Lower leg skin (tissue), 4 donors: ENCODE measurements around the gene TTC7B. TPM values are rescaled to one million over a fixed set of nuclear protein-coding genes. Genes with fewer than 3 reads are reported as not detected.

Experiments
- DNase-seq, 2 donors: peaks; one replicate each; pipeline ENCODE4 v3.0.0-alpha.2; 2019; ENCODE audit warnings: low spot score in 2 of 2
- H3K4me3 ChIP-seq: fragments of 200-600 bp; sonication (generic); 2 replicates; pipeline ENCODE4 v1.5.1; 2017; ENCODE audit warnings: mild to moderate bottlenecking, low read depth; ENCODE audit not compliant: poor library complexity, severe bottlenecking
- POLR2A ChIP-seq, 2 donors: fragments of 450-650 bp; IDR thresholded peaks; one replicate each; pipeline ENCODE4 v1.6.1; 2016 to 2017; ENCODE audit warnings: antibody characterized with exemption in 2 of 2, mild to moderate bottlenecking in 1 of 2, moderate library complexity in 1 of 2
- WGBS, 2 donors: methylation state at CpG; one replicate each; pipeline ENCODE4 v1.1.5; 2018; 5-methylcytosine and 5-hydroxymethylcytosine counted together
- intact Hi-C: fragments of 100-400 bp; cut with DNase I; formaldehyde crosslinking; loops from one replicate; pipeline ENCODE4 v1.15.0; 2023; ENCODE audit warnings: low total_unique reads
- total RNA-seq, 4 donors: library from RNA; depleted of rRNA; stranded (reverse); fragments of >200 nt; gene quantifications; one replicate each; pipeline ENCODE4 v1.1.0, GENCODE V29; 2016
- TF ChIP-seq, protein P1 (sequence below), 3 donors: fragments of 450-650 bp; IDR thresholded peaks; one replicate each; pipeline ENCODE4 v1.5.1; 2016; ENCODE audit warnings: antibody characterized with exemption in 3 of 3, mild to moderate bottlenecking in 3 of 3, moderate library complexity in 2 of 3

TTC7B gene
- total RNA-seq, 4 donors from 2014 or later, result 10.3 to 28.7 (median 20.2) TPM

DNA sequence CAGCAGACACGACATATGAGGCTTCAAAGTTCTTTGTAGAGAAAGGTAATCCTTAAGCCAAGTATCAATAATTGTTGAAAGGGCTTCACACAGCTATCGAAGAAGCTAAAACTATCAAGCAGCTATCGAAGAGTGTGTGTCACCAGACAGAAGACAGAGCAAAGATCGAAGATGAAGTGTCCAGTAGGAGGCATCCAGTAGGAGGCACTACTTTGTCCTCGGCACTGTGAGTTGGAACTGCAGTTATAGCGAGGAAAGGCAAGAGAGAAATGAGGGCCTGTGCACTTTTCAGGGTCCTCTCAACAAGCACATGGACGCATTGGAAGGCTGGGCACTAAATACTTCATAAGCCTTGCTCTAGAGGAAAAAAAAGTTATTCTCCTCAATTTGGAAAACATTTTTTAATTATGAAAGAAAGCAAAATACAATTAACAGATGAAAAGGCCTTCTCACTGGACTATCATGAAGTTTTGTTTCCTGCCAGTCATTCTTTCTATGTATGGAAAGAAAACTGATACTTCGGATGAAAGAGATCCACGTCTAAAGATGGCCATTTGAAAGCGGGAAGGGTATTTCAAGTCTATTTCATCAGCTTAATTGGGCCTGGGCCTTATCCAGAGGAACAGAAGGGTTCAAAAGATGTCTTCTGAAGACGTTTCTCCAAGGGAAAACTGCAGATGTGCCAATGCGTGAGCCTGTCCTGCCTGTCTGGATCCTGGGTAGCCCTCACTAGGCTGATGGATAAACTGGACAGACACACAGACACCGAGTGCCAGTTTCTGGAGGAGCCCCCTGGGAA, 244.9 kb downstream of the TTC7B start:
- no peak overlapping the region for H3K4me3 ChIP-seq
- DNase-seq, result no peak
- intact Hi-C loops, result no loop called here
- WGBS, 2 donors, result 91 to 92% methylated on average over 13 of the region's 13 CpGs
- TF ChIP-seq, protein P1, sequence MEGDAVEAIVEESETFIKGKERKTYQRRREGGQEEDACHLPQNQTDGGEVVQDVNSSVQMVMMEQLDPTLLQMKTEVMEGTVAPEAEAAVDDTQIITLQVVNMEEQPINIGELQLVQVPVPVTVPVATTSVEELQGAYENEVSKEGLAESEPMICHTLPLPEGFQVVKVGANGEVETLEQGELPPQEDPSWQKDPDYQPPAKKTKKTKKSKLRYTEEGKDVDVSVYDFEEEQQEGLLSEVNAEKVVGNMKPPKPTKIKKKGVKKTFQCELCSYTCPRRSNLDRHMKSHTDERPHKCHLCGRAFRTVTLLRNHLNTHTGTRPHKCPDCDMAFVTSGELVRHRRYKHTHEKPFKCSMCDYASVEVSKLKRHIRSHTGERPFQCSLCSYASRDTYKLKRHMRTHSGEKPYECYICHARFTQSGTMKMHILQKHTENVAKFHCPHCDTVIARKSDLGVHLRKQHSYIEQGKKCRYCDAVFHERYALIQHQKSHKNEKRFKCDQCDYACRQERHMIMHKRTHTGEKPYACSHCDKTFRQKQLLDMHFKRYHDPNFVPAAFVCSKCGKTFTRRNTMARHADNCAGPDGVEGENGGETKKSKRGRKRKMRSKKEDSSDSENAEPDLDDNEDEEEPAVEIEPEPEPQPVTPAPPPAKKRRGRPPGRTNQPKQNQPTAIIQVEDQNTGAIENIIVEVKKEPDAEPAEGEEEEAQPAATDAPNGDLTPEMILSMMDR (IDR thresholded peaks at IDR 0.05), result no peak
- TF ChIP-seq POLR2A (IDR thresholded peaks at IDR 0.05), result no peak

DNA sequence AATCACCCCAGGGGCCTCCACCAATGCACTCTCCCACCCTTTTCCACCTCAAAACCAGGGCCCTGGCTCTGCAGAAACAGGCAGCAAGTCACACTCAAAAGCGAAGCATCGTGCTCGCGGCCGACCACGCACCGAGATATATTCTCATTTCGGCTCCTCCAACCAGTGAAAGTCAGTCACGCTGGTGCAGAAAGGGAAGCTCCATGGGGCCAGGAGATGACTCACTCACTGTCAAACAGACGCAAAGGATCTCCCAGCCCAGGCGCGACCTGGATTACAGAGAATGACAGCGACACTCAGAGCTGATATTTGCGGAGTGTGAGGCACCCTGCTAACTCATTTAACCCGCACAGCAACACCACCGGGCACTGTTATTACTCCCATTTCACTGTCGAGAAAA, 245.8 kb downstream of the TTC7B start:
- no peak for DNase-seq
- TF ChIP-seq, protein P1 (IDR thresholded peaks at IDR 0.05), result no peak
- no peak for TF ChIP-seq POLR2A (IDR thresholded peaks at IDR 0.05)
- intact Hi-C loops, result no loop called here
- 91 to 95% methylated on average over 17 of the region's 17 CpGs for WGBS, 2 donors
- no peak overlapping the region for H3K4me3 ChIP-seq

DNA sequence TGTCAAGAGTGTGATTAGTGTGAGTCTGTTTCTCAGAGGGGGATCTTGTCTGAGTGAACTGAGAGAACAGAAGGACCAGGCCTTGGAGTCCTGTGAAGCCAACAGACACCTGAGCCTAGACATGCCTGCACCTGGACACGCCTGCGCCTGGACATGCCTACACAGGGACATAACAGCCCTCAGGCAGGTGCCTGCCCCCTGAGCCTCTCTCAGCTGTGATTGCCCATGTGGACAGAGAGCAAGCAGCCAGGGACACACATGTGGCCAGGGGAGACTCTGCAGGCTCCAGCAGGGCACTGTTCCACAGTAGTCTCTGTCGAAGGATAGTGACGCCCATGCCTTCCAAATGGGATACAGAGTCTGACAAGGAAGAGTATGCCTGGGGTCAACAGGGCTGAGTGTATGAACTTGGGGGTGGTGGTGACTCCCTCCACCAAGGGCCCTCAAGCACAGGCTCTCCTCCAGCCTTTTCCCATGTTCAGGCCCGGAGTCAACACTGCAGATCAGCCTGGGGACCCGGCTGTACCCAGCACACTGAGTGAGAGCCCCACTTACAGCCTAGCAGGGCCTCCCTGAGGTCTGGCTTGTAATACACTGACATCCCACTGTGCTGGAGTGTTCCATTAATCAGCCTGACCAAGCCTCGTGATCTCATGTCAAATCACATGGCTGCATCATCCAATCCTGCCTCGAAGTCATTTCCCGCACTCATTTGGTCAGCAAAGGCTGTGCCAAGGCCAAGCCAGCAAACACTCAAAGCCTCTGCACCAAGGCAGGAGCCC, 246.4 kb downstream of the TTC7B start:
- WGBS, 2 donors, result 91 to 94% methylated on average over 8 to 9 of the region's 9 CpGs
- intact Hi-C loops, result no loop called here
- H3K4me3 ChIP-seq, result no peak overlapping the region
- no peak for TF ChIP-seq POLR2A (IDR thresholded peaks at IDR 0.05)
- TF ChIP-seq, protein P1 (IDR thresholded peaks at IDR 0.05), result no peak
- DNase-seq, result no peak

DNA sequence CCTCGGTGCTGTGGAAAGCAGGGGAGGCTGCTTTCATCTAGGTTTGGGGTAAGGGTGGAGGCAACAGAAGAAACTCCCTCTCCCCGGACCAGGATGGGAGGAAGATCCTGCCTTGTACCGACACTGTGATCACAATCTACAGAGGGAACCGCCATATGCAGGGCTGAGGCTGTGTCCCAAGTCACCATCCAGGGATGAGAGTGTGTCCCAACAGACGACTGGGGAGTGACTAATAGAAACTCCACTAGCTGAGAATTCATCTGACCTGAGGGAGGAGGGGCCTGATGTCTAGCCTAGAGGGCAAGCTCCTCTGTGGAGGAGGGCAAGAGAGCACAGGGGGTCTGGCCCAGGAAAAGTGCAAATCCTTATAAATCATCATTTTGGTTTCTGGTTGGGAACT, 247.0 kb downstream of the TTC7B start:
- WGBS, 2 donors, result 77 to 80% methylated on average over 5 of the region's 5 CpGs
- DNase-seq, result no peak
- intact Hi-C loops, result no loop called here
- TF ChIP-seq, protein P1 (IDR thresholded peaks at IDR 0.05), result no peak
- TF ChIP-seq POLR2A (IDR thresholded peaks at IDR 0.05), result no peak
- H3K4me3 ChIP-seq, result no peak overlapping the region

DNA sequence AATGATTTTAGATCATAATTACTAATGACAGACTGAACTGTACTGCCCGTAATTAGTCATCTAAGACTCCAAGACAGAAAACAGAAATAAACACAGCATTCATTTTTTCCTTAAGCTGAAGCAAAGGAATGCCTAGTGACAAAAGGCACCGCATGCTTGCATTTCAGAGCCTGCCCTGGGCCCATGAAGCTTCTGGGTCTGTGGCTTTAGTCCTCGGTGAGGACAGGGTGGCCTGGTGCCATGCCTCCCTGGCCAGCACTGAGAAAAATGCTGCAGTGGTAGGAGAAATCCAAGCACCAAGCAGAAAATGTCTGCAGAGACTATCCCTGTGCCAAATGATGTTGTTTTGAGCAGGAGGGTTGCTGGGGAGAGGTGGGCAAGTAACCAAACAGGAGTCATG, 247.8 kb downstream of the TTC7B start:
- intact Hi-C loops, result no loop called here
- 50 to 63% methylated on average over 3 of the region's 3 CpGs for WGBS, 2 donors
- no peak for DNase-seq
- H3K4me3 ChIP-seq, result no peak overlapping the region
- TF ChIP-seq, protein P1 (IDR thresholded peaks at IDR 0.05), result no peak
- TF ChIP-seq POLR2A (IDR thresholded peaks at IDR 0.05), result no peak
